ENCODE data around the gene HCFC1R1.

HCFC1R1 gene

DNA sequence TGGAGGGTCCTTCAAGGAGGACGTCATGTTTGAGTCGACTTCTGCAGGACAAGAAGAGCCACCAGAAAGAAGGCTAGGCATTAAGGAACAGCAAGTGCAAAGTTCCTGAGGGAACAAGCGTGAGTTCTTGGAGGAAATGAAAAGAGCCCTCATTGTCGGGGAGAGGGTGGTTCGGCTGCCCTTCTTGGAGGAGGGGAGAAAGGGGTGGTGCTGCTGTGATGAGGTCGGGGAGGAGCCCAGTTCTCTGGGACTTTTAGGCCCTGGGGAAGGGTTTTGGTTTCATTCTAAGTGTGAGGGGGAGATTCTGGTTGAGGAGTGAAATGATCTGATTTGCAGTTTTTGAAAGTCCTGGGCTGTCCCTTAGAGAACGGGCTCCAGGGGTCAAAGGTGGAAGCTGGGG is 8.9 kb upstream of the HCFC1R1 start:
- no peak for DNase-seq

DNA sequence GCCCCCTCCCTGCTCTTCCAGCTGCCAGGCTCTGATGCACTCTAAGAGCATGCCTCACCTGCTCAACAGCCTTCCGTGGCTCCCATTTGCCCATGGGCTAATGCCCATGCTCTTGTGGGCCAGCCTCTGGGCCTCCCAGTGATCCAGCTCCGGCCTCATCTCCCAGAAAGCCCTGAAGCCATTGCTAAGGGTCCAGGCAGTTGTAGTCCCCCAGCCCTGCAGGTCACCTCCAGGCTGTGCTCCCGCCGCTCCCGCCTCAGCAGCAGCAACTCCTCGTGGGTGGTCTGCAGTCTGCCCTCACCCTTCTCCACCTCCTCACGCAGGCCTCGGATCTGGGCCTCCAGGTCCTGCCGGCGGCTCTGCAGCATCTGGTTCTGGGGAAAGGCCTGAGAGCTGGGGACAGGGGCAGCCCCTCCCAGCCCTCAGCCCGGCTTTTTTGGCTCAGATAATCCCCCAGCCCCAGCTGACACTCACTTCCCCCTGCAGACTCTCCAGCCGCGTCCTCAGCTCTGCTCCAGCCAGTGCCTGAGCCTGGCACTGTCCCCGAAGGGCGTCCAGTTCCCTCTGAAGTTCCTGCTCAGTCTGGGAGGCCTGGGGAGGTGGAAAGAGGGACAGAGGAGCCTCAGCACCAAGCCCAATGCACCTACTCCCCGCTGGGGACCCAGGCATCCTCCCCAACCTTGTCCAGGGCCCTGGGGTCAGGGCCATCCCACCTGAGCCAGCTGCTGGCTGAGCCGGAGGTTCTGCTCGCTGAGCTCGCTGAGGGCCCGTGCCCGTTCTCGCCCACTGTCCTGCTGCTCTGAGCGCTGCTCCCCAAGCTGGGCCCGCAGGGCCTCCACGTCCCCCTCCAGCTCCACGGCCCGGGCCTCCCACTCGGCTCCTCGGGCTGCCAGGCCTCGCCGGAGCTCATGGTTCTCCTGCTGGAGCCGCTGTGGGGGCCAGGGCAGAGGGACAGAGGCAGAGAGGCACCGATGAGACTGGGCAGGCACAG is 6.8 kb upstream of the HCFC1R1 start:
- DNase-seq, result no peak

DNA sequence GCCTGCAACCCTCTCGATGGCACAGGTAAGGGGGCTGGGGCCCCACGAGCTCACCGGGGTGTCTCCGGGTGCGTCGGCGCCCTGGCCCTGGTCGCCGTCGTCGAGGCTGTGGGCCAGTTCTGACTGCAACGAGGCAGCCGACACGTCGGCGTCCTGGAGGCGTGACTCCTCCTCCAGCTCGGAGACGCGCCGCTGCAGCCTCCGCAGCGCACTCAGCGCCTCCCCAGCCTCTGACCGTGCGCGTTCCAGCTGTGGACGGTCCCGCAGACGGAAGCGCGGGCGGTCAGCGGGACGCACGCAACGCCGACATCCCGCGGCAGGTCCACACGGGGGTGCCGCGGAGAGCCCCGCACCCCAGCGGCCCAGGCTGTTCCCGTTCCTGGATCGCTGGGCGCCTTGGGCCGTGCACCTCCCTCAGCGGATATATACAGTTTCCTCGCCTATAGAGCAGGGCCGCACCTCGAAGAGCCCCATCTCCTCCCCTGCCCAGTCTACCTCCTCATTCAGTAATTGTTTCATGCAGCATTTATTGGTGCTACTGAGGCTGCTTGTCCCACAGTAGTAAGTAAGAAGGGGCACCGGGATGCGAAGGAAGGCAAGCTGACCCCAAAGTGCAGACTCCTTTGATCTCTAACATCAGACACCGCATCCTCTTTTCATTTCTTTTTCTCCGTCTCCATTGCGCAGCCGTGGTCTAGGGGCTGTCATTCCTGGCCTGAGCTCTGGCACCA is 5.9 kb upstream of the HCFC1R1 start:
- peak in 1 of 2 experiments; percentile 42 for DNase-seq

DNA sequence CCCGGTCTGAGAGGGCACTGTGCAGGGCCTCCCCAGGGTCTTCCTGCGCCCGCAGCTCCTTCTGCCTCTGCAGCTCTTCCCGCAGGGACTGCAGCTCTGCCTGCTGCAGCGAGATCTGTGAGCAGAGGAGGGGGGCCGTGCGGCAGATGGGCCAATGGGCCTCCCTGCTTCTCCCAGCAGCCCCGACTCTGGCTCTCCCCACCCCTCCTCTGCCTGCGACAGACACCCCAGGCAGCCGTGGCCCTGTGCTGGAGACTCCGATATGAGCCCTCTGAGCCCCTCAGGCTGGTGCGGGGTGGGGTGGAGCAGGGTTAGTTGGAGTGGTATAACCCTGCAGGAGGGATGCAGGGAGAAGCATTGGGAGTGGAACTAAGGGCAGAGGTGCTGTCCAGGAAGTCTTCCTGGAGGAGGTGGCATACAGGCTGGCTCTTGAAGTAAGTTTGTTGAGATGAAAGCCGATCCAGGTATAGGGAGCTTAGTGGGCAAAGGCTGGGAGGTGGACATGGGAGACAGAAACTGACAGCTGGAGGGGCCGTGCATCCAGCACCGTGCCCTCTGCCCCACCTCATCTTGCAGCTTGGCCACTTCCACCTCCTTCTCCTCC is 5.1 kb upstream of the HCFC1R1 start:
- DNase-seq, result no peak

DNA sequence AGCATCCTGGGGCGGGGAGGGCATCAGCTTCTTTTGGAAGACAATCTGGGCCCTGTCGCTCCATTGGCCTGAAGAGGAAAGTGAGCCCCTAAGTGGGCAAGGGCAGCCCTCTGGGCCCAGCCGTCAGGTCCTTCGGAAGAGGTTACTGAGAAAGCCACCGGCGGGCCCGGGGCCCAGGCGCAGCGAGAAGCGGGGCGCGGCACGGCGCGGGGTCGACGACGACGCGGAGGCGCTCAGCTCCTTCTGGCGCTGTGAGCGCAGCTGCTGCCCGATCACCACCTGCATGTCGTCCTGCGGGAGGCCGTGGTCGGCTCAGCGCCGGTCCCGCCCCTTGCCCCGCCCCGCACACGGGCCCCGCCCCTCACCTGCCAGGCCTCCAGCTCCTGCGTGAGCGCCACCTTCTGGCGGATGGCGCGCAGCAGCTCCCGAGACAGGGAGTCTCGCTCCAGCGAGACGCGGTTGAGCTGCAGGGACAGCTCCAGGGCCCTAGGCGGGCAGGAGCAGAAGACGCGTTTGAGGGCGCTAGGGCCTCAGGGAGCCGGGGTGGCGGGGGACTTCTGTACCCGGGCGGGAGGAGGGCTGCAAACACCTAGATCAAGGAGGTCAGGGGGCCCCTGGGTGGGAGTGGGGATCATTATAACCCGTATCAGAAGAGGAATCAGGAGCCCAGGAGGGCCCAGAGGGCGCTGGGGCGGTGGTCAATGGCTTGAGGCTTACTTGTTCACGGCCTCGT is 4.4 kb upstream of the HCFC1R1 start:
- DNase-seq, result peak; percentile 90 to 96

DNA sequence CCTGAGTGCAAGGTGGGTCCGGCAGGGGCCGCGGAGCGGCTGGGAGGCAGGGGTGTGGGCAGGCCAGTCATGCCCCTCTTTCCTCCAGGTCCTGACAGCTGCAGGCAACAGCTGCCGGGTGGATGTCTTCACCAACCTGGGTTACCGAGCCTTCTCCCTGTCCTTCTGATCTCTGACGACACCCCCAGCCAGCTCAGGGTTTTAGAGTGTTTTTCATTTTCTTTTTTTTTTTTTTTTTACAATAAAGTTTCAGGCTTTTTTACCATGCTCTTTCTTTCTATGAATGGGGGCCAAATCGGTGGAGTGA is 3.7 kb upstream of the HCFC1R1 start:
- DNase-seq, result no peak

DNA sequence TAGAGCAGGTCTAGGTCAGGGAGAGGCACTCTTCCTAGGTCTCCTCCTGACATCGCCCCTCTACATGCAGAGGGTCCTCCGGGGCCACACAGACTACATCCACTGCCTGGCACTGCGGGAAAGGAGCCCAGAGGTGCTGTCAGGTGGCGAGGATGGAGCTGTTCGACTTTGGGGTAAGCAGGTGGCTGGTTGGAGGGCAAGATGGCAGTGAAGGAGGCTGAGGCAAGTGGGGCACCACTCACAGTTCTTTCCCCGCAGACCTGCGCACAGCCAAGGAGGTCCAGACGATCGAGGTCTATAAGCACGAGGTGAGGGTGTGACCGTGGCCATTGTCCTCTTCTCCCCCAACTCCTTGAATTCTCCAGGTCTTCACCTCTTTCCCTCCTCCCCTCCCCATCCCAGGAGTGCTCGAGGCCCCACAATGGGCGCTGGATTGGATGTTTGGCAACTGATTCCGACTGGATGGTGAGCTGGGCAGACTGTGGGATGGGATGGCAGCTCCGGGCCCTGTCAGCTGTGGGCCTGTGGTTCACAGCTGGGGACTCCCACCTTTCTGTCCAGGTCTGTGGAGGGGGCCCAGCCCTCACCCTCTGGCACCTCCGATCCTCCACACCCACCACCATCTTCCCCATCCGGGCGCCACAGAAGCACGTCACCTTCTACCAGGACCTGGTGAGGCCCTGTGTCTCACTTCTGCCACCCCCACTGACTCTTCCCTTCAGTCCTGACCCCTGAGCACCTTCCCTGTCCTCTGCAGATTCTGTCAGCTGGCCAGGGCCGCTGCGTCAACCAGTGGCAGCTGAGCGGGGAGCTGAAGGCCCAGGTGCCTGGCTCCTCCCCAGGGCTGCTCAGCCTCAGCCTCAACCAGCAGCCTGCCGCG is 3.1 kb upstream of the HCFC1R1 start:
- no peak for DNase-seq

DNA sequence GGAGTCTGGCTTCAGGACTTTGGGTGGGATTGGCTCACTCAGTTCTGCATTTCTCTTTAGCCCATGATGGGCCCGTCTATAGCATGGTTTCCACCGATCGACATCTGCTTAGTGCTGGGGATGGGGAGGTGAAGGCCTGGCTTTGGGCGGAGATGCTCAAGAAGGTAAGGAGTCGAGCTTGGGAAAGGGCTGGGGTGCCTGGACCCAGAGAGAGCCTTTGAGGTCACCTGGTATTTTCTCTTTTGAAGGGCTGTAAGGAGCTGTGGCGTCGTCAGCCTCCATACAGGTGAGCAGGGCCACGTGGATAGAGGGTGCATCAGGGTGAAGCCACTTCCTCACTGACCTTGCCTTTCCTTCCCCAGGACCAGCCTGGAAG is 2.2 kb upstream of the HCFC1R1 start:
- no peak for DNase-seq

DNA sequence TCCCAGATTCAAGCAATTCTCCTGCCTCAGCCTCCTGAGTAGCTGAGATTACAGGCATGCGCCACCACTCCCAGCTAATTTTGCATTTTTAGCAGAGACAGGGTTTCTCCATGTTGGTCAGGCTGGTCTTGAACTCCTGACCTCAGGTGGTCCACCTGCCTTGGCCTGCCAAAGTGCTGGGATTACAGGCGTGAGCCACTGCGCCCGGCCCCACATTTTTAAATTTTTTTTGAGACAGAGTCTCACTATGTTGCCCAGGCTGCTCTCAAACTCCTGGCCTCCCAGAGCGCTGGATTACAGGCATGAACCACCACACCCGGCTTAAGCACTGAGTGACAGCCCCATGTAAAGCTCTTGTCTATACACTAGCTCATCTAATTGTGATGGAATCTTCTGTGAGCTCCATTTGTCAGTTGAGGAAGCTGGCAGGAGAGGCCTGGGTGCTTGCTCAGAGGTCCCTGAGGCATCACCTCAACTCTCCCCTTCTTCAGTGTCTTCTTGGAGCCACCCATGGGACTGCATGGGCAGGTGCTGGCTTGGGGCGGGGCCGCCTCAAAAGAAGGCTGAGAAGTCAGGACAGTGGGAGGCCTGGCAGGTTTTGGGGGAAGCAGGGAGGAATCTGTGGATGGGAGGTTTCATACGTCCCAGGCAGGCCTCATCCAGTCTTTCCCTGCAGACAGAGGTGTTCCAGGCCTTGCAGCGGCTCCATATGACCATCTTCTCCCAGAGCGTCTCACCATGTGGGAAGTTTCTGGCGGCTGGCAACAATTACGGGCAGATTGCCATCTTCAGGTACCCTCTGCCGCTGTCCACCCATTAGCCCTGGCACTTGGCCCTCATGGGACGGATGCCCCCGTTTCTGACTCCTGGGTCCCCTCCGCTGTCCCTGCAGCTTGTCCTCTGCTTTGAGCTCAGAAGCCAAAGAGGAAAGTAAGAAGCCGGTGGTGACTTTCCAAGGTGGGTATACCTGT is 1.6 kb upstream of the HCFC1R1 start:
- DNase-seq, result no peak

DNA sequence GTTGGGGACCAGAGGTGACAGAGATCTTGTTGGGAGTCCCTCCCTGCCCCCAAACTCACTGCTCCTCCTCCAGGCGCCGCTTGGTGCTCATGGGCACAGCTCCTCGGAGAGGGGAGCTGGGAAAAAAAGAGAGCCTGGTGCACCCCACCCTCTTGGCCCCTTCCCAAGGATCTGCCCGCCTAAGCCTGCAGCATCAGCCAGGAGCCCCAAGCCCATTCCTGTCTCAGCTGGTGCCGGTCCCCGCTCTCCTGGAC is 400 bp downstream of the HCFC1R1 start:
- DNase-seq, result no peak

DNA sequence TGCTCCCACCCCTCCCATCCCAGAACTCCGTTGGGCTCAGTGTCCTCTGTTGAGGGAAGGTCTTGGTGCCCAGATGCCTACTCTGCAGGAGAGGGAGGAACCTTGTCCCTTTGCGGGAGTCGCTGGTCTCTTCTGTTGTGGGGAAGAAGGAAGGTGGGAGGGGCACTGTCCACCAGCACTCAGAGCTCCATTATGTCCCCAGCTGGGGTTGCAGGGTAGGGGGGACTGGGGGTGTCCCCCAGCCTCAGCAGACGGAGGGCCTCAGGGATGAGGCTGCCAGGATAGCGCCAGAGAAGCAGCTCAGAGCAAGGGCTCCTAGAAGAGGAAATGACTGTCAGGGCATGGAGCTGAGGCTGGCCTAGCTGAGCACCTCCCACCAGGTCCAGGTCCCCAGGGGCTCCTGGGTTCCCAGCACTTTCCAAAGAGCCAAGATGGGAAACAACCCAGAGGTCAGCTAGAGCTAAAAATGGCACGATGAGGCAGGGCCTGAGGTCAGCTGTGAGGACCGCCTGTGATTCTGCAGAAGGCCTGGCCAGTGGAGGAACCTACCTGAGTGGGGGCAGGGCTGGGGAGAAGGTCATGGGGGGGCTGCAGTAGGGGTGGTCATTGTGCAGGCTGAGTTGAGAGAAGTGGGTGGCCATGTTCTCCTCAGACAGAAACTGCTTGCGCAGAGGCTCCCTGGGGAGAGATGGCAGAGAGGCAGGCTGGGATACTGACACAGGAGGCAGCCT is 893 bp downstream of the HCFC1R1 start:
- DNase-seq, result no peak

DNA sequence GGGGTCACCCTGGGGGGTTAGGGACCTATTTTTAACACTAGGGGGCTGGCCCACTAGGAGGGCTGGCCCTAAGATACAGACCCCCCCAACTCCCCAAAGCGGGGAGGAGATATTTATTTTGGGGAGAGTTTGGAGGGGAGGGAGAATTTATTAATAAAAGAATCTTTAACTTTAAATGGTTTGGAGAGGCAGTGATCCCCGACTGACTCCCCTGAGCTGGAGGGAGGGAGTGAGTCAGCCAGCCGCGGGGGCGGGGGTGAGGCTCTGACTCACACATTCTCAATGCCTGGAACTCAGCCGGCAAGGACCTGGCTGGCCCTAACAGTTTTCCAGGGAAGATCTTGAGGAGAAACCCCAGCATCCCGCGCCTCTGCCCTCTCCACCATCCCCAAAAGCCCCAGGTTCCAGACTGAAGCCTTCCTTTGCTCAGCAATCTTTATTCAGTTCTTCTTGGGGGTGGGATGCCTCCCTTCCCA is 1.5 kb downstream of the HCFC1R1 start:
- no peak for DNase-seq

DNA sequence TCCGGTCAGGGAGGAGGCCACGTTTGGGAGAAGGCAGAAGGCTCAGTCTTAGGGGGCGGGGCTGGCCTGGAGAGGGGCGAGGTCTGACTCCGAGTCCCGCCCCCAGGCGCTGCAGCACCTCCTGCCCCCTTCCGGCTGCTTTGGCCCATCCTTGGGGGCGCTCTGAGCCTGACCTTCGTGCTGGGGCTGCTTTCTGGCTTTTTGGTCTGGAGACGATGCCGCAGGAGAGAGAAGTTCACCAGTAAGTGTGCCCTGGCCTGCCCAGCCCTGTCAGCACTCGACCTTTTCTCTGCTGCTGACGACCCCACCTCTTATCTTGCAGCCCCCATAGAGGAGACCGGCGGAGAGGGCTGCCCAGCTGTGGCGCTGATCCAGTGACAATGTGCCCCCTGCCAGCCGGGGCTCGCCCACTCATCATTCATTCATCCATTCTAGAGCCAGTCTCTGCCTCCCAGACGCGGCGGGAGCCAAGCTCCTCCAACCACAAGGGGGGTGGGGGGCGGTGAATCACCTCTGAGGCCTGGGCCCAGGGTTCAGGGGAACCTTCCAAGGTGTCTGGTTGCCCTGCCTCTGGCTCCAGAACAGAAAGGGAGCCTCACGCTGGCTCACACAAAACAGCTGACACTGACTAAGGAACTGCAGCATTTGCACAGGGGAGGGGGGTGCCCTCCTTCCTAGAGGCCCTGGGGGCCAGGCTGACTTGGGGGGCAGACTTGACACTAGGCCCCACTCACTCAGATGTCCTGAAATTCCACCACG is 2.1 kb downstream of the HCFC1R1 start:
- peak; percentile 69 to 71 for DNase-seq

DNA sequence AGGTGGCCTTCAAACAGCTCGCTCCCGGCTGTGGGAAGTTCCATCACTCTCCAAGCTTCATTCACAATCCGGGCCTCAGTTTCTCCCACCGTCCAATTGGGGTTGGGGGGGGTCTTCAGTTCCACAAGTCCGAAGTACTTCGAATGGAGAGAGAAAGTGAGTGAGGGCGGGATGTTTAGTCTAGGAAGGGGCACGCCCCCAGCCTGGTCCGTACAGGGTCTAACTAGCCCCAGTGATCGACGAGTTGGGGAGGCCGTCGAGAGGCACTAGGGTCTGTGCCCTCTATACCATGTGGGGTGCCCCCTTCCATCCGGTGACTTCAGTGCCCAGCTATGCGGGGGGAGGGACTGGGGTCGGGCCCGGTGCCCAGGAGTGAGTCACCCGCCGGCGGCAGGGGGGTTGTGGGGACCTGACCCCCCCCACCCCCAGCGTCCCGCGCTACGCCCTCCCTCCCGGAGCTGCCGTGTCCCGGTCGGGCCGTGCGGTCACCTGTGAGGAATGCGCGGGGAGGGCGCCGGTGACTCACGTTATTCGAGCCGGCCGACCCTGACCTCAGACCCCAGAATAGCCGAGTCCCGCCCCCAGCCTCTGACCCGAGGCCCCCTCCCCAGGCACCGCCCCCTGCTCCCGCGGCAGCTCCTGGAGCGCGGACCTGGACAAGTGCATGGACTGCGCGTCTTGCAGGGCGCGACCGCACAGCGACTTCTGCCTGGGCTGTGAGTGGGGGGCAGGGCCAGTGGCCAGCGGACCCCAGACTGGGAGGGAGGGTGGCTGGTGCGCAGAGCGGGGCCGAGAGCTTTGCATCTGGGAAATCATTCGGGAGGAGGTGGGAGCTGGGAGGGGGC is 2.9 kb downstream of the HCFC1R1 start:
- peak in 1 of 2 experiments; percentile 60 for DNase-seq

DNA sequence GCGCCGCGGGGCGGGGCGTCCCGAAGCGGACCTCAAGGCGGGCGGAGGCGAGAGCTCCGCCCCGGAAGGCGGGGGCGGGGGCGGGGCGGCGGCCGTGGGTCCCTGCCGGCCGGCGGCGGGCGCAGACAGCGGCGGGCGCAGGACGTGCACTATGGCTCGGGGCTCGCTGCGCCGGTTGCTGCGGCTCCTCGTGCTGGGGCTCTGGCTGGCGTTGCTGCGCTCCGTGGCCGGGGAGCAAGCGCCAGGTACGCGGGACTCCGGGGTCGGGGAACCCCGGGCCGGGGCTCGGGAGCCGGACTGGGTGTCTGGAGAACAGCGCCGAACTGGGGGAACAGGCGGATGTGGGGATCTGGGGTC is 3.5 kb downstream of the HCFC1R1 start, which contains the start of gene TNFRSF12A:
TSS of gene TNFRSF12A (plus strand) at position 122 of the 357 bp plus-strand sequence. CDS start at position 152, 30 bp downstream.
- DNase-seq, result peak; percentile 63 to 82

DNA sequence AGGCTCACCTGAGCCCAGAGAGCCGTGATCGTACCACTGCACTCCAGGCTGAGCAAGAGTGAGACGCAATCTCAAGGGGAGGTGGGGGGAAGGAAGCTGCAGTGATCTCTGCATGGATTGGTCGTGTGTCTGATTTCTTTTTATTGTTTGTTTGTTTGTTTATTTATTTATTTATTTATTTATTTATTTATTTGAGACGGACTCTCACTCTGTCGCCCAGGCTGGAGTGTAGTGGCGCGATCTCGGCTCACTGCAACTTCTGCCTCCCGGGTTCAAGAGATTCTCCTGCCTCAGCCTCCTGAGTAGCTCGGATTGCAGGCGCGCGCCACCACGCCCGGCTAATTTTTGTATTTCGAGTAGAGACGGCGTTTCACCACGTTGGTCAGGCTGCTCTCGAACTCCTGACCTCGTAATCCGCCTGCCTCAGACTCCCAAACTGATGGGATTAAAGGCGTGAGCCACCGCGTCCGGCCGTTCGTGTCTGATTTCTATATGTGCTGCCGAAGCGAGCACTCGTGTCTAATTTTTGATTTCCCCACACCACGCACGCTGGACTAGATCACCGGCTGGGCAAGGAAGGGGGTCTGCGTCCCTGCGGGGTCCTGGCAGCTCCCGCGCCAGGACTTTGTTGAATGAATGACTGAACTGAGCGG is 4.0 kb downstream of the HCFC1R1 start:
- no peak for DNase-seq

DNA sequence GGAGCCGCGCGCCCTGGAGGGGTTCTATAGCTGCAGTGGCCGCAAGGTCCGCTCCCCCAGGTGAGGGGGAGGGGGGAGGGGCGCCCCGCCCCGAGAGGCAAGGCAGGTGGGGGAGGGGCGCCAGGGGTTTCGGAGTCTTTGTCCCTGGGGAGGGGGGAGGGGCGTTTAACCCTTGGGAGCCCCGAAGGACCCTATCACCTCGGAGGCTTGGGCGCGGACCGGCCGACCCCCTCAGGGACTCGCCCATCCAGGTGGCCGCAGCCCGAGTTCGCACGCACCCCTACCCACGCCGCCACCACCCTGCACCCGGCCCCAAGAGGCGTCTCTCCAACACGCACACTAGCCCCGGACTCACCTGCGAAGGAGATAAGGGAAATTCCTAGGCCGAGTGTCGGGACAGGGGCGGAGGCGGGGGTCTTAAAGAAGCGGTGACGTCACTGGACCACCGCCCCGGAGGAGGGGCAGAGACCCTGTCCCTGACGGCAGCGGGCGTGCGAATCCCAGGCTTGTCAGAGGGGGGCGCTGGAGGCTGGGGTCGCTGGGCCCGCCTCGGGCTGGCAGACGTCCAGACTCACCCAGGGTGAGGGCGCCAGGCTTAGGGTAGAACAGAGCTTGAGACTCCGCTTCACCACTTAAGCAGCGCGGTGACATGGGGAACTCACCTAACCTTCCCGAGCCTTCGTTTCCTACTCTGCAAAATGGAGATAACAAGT is 5.8 kb downstream of the HCFC1R1 start, which contains the start of gene CLDN6:
TSS of gene CLDN6 (minus strand) at position 390 of the 713 bp plus-strand sequence. CDS start 2,162 bp downstream, outside the sequence.
- peak in 1 of 2 experiments; percentile 42 for DNase-seq
